ENCODE data around the gene NCK2.

Gene NCK2

DNA sequence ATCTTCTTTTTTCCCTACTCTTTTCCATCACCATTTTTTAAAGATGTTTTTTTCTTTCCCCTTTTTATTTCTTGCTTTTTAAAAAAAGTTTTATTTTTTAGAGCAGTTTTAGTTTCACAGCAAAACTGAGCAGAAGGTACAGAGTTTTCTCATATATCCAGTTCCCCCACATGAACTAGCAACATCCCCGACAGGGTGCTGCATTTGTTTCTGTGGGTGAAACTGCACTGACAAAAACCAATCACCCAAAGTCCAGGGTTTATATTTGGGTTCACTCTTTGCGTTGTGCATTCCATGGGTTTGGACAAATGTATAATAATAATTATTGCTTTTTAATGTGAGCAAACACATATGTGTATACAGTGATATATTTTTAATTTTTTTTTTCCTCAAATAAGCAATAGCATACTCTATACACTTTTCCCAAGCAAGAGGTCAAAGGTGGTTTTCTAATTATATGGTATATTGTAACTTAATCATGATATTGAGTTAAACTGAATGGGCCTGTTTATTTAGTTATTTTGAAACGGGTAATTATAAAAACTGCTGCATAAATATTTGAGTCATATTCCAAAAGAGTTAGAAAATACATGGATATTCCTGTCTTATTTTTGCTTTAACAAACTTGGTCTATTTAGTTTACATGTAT is 50.3 kb downstream of the NCK2 start:
- FAIRE-seq: no peak

GRCh38 chr2:105795575-105795934 is 50.8 kb downstream of the NCK2 start:
- FAIRE-seq: no peak

DNA sequence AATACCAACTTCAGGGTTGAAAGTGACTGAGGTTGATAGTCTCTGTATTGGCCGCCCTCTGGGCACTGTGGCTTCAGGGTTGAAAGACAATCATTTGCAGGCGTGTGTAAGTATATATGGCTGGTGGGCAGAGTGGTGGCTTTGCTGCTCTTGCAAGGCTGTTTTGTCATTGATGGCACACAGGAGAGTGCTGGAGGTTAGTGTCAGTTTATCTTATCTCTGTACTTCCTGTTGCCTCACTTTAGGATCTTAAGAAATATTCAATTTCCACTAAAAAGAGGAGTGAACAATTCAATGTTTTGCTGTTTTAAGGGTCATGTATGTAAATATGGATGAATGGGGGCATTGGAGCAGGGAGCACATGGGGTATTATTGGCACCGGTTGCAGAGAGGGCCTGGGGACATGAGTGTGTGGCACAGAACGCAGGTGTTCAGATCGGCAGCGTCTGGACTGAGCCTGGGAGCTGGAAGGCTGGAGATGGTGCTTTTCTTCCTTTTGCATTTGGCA is 51.5 kb downstream of the NCK2 start:
- no peak for FAIRE-seq

DNA sequence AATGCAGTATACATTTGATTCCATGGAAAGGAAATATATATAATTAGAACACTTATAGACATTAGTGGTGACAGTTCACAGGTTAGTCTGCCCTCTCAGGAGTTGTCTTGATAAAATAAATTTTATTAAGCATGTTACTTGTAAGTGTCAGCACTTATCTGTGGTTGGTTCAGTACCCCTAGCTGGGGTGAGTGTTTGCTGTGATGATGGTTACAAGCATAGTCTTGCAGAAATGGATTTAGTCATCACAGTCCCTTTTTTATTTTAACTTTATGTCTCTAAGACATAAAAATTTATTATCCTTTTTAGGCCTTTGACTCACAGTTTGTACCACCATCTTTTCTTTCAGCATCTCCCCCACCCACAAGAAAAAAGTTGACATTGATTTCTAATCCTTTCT is 52.1 kb downstream of the NCK2 start:
- FAIRE-seq: no peak

GRCh38 chr2:105797298-105797819 is 52.6 kb downstream of the NCK2 start:
- no peak for FAIRE-seq

GRCh38 chr2:105798595-105798994 is 53.9 kb downstream of the NCK2 start:
- FAIRE-seq: no peak

DNA sequence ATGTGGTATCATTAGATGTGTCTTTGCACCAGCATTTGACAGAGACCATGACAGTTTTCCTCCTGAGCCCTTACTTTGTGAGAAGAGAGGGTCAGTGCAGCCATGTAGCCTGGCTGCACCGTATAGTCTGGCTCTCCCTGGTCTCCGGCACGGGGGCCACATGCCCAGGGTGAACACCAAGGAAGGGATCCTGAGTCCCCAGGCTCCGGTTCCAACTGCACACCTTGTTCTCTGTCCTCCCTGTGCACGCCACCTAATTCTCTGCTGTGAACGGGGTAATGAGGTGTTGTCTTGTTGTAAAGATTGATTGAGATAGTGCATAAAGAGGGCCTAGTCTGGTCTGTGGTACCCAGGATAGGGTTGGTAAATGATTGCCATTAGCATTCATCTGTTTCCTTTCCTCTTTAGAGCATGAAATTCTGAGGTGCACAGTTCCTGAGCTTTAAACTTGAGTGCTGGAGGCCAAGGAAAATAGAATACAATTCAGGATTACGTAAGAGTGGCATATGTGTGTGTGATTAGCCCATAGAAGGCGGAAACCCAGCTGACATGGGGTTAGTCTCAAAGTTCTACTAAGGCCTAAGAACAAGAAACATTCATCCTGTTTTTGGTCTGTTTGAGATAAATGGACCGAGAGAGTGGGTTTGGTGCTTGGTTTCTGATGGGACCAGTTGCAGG is 55.5 kb downstream of the NCK2 start:
- FAIRE-seq: no peak

- no peak for FAIRE-seq
Observed at GRCh38 chr2:105800953-105801635, 56.4 kb downstream of the NCK2 start.

GRCh38 chr2:105801961-105802360 is 57.2 kb downstream of the NCK2 start:
- FAIRE-seq: no peak

DNA sequence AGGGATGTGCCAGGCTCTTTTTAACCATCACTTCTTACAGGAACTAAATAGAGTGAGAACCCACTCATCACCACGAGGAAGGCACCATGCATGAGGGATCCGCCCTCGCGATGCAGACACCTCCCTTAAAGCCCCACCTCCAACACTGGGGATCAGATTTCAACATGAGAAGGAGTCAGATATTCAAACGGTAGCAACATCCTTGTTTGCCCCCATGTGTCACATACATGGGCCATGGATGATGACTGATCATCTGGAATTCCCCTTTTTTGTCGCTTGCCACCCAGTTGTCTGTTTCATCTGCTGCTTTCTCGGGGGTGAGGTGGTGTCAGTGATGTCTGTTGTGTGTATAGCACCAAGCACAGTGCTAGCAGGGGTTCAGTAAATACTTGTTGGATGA is 57.9 kb downstream of the NCK2 start:
- FAIRE-seq: no peak

DNA sequence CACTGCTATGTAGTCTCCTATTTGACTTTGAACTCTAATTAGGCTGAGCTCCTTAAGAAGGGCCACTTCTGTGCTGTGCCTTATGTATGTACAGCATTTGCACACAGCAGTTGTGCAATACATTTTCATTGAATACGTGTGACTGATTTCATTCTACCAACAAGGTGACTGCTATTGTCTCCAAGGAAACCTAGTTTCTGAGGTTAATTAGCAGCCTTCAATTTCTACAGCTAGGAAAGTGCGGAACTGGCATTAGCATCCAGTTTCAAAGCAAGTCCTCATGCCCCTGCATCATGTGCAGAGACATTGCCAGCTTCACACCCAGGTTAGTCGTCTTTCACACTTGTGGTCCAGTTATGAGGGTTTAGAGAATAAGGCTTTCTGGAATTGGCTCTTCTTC is 58.6 kb downstream of the NCK2 start:
- FAIRE-seq: no peak

DNA sequence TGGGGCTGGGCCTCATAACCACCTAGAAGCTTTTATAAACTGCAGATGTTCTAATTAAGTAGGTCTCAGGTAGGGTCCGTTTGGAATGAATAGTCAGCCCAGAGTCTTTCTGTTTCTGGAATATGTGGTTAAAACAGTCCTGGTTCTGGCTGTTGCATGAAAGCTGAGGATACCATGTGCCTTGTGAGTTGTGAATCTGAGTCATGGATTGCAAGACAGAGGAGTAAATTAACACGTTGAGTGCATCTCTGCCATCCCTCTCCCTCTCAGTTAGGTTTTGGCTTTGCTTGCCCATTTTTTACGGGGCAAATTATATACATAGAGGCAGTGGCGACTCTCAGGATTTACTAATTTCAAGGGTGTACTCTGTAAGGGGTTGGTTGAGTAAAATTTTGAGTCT is 59.1 kb downstream of the NCK2 start:
- no peak for FAIRE-seq

GRCh38 chr2:105804266-105804665 is 59.6 kb downstream of the NCK2 start:
- peak; percentile 94 for FAIRE-seq

GRCh38 chr2:105806996-105807395 is 62.3 kb downstream of the NCK2 start:
- FAIRE-seq: no peak

GRCh38 chr2:105808423-105809096 is 63.8 kb downstream of the NCK2 start:
- FAIRE-seq: no peak

DNA sequence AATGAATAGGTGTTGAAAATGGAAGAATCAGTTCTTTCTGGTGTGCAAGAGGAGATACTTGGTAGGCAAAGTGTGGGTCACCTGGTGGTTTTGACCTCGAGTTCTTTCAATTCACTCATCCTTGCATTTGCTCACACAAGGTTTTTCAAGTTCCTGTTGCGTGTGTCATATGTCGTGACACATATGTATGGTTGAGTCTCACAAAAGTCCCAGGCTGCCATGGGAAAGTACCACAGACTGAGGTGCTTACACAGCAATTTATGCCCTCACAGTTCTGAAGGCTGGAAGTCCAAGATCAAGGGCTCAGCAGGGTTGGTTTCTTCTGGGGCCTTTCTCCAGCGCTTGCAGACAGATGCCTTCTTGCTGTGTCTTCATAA is 64.4 kb downstream of the NCK2 start:
- FAIRE-seq: no peak

DNA sequence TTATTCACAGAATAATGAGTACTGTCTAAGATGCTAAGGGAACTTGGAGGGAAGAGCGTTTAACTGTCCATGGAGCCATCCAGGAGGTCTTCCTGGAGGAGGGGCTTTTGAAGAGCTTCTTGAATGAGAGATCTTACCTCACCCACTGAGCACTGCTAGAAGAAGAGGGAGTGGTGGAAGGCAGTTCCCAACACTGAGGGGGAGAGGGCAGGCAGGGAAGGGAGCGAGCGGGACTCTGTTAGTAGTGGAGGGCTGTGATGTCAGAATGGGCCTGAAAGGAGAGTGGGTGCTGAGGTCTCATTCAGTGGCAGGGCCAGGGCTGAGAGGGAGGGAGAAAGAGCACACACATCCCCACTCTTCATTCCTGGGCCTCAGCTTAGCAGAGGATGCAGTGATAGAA is 65.0 kb downstream of the NCK2 start:
- no peak for FAIRE-seq

- FAIRE-seq: peak; percentile 70
Observed at GRCh38 chr2:105812180-105813044, 67.7 kb downstream of the NCK2 start.

DNA sequence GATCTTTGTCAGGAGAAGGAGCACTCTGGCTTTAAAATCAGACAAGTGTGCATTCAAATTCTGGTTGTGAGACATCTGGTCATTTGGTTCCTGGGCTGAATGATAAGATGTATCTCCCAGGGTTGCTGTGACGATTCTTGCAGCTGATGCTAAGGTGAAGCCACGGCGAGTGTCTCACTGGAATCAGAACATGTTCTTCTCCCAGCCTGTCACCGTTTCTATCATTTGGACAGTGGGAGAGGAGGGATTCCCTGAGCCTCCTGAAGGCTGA is 68.3 kb downstream of the NCK2 start:
- no peak for FAIRE-seq

DNA sequence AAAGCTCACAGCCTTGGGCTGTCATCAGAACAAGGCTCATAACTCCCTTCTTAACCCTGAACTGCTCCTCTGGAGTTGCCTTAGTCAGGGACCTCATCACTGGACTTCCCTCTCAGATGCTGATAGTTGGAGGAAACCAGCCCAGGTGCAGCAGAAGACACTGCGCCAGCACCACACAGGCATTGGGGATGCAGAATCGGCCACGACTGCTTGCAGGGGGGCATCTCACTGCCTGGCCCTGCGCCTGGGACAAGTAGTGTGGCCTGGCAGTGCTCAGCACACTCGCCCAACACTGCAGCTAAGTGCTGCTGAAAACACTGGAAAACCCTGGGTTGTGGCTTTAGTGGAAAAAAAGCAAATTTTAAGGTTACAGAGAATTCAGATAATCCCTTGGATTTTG is 68.7 kb downstream of the NCK2 start:
- FAIRE-seq: no peak

GRCh38 chr2:105814291-105814940 is 69.7 kb downstream of the NCK2 start:
- FAIRE-seq: no peak

- no peak for FAIRE-seq
Observed at GRCh38 chr2:105815401-105815800, 70.7 kb downstream of the NCK2 start.
